GM12892 (cell line): Measurements from ENCODE around the gene ASGR2.

Experiments used
- POLR2A ChIP-seq: IDR thresholded peaks from 2 replicates; pipeline ENCODE4 v1.6.1; 2011; ENCODE audit warnings: low read depth, low read length, control low read depth
- POLR2AphosphoS5 ChIP-seq: IDR thresholded peaks from 2 replicates; pipeline ENCODE4 v1.6.1; 2011; ENCODE audit warnings: low read depth, low read length, control low read depth
- TAF1 ChIP-seq: IDR thresholded peaks from 2 replicates; pipeline ENCODE4 v1.6.1; 2011; ENCODE audit warnings: low read depth, mild to moderate bottlenecking, control low read depth, low read length, borderline replicate concordance

DNA sequence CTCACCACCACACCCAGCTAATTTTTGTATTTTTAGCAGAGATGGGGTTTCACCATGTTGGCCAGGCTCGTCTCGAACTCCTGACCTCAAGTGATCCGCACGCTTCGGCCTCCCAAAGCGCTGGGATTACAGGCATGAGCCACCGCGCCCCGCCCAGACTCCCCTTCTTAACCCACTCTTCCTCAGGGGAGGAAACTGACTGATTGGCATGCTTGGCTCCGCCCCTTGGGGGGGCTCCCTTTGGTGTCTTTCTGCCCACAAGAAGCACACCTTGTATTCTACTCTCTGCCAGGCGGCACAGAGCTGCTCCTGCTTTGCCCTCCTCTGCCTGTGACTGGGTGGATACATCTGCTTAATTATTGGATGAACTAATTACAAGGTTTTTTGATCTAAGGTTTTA, 4.7 kb upstream of the ASGR2 start:
- TF ChIP-seq POLR2A (no peak), TAF1 (no peak), POLR2AphosphoS5 (no peak)
